HepG2 (cell line): Measurements from ENCODE around the gene ARHGAP19. TPM values are rescaled to one million over a fixed set of nuclear protein-coding genes. Genes with fewer than 3 reads are reported as not detected.
A peak's percentile ranks its signal among the peaks of the same experiment; 100 is the strongest.

ENCODE experiments used
- E2F2 ChIP-seq: sonication (generic); formaldehyde crosslinking; IDR thresholded peaks from 2 replicates; pipeline ENCODE4 v1.4.0; 2020; ENCODE audit warnings: missing genetic modification reagents, borderline replicate concordance
- EHMT2 ChIP-seq: fragments of 200-600 bp; sonication (generic); IDR thresholded peaks from 2 replicates; pipeline ENCODE4 v1.7.0; 2017; ENCODE audit warnings: antibody characterized with exemption, low read depth, low read length, borderline replicate concordance
- GABPB1 ChIP-seq: IDR thresholded peaks from 2 replicates; pipeline ENCODE4 v1.6.1; 2016; ENCODE audit warnings: mild to moderate bottlenecking, missing genetic modification reagents, moderate library complexity, missing compliant biosample characterization
- JUNB ChIP-seq: sonication (generic); formaldehyde crosslinking; IDR thresholded peaks from 2 replicates; pipeline ENCODE4 v1.8.0; 2022; ENCODE audit warnings: missing genetic modification reagents, mild to moderate bottlenecking, borderline replicate concordance
- NAIF1 ChIP-seq: sonication (generic); formaldehyde crosslinking; IDR thresholded peaks from 2 replicates; pipeline ENCODE4 v1.5.0; 2020; ENCODE audit warnings: mild to moderate bottlenecking, missing genetic modification reagents, borderline replicate concordance
- RAD21 ChIP-seq: fragments of 450-650 bp; formaldehyde crosslinking; IDR thresholded peaks from 2 replicates; pipeline ENCODE4 v1.5.0; 2020; ENCODE audit warnings: mild to moderate bottlenecking
- SATB2 ChIP-seq: sonication (generic); formaldehyde crosslinking; IDR thresholded peaks from 2 replicates; pipeline ENCODE4 v1.5.0; 2020; ENCODE audit warnings: missing genetic modification reagents
- TFDP2 ChIP-seq: sonication (generic); formaldehyde crosslinking; IDR thresholded peaks from 2 replicates; pipeline ENCODE4 v1.4.0; 2020; ENCODE audit warnings: missing genetic modification reagents
- TGIF2 ChIP-seq: IDR thresholded peaks from 2 replicates; pipeline ENCODE4 v1.6.1; 2016; ENCODE audit warnings: control low read depth, missing compliant biosample characterization
- XBP1 ChIP-seq: sonication (generic); formaldehyde crosslinking; IDR thresholded peaks from 2 replicates; pipeline ENCODE4 v1.5.0; 2020; ENCODE audit warnings: missing genetic modification reagents
- ZFP36L2 ChIP-seq: sonication (generic); formaldehyde crosslinking; IDR thresholded peaks from 2 replicates; pipeline ENCODE4 v1.4.0; 2020; ENCODE audit warnings: missing genetic modification reagents
- ZFX ChIP-seq: sonication (generic); formaldehyde crosslinking; IDR thresholded peaks from 2 replicates; pipeline ENCODE4 v1.4.0; 2020; ENCODE audit warnings: mild to moderate bottlenecking, low read depth, missing genetic modification reagents, moderate library complexity
- ZMAT5 ChIP-seq: sonication (generic); formaldehyde crosslinking; IDR thresholded peaks from 2 replicates; pipeline ENCODE4 v1.5.0; 2020; ENCODE audit warnings: mild to moderate bottlenecking, low read depth, missing genetic modification reagents, borderline replicate concordance
- ZMYM4 ChIP-seq: sonication (generic); formaldehyde crosslinking; IDR thresholded peaks from 2 replicates; pipeline ENCODE4 v1.8.1; 2023; ENCODE audit warnings: mild to moderate bottlenecking, missing genetic modification reagents
- ZNF354B ChIP-seq: sonication (generic); formaldehyde crosslinking; IDR thresholded peaks from 2 replicates; pipeline ENCODE4 v1.8.0; 2022; ENCODE audit warnings: mild to moderate bottlenecking, missing genetic modification reagents
- ZNF484 ChIP-seq: sonication (generic); formaldehyde crosslinking; IDR thresholded peaks from 2 replicates; pipeline ENCODE4 v1.5.1; 2020; ENCODE audit warnings: mild to moderate bottlenecking, low read depth, missing genetic modification reagents, borderline replicate concordance
- ZNF496 ChIP-seq: sonication (generic); formaldehyde crosslinking; IDR thresholded peaks from 2 replicates; pipeline ENCODE4 v1.8.1; 2023; ENCODE audit warnings: mild to moderate bottlenecking, moderate library complexity, missing genetic modification reagents; ENCODE audit not compliant: insufficient replicate concordance
- ZNF562 ChIP-seq: sonication (generic); formaldehyde crosslinking; IDR thresholded peaks from 2 replicates; pipeline ENCODE4 v1.8.0; 2022; ENCODE audit warnings: missing genetic modification reagents, borderline replicate concordance
- ZNF589 ChIP-seq: sonication (generic); formaldehyde crosslinking; conservative IDR thresholded peaks from 2 replicates; pipeline ENCODE4 v1.8.0; 2022; ENCODE audit warnings: mild to moderate bottlenecking, moderate library complexity, missing genetic modification reagents
- ZNF691 ChIP-seq: sonication (generic); formaldehyde crosslinking; IDR thresholded peaks from 2 replicates; pipeline ENCODE4 v1.4.0; 2020; ENCODE audit warnings: missing genetic modification reagents, low read depth, mild to moderate bottlenecking, borderline replicate concordance
- ZNF770 ChIP-seq: sonication (generic); formaldehyde crosslinking; IDR thresholded peaks from 2 replicates; pipeline ENCODE4 v1.5.0; 2020; ENCODE audit warnings: mild to moderate bottlenecking, missing genetic modification reagents
- ZSCAN5A ChIP-seq: sonication (generic); formaldehyde crosslinking; IDR thresholded peaks from 2 replicates; pipeline ENCODE4 v1.8.0; 2022; ENCODE audit warnings: mild to moderate bottlenecking, missing genetic modification reagents, borderline replicate concordance
- polyA plus RNA-seq, 8 experiments: library from polyadenylated mRNA; depleted of rRNA in 3 of 8; stranded (reverse) in 7 of 8; unstranded in 1 of 8; fragments of >200 nt; fragmentation: Illumina TruSeq in 4 of 8; extraction: Trizol in 4 of 8; gene quantifications; 2 replicates each; pipeline versions ENCODE4 v1.2.1 to v1.2.3, GENCODE V29; 2011 to 2016; ENCODE audit warnings: low read depth in 4 of 8, missing spikeins in 1 of 8, mixed read lengths in 1 of 8; ENCODE audit not compliant: insufficient read depth in 1 of 8
- total RNA-seq, 5 experiments: library from RNA; depleted of rRNA; stranded (reverse); fragments of >200 nt; fragmentation: Illumina TruSeq; extraction: Trizol; gene quantifications; 2 replicates each; pipeline ENCODE4 v1.2.3, GENCODE V29; 2016; ENCODE audit warnings: low read depth in 1 of 5

ARHGAP19 gene
- total and polyA plus RNA-seq, 2 of the 13 experiments (the other 11 are each of a cell fraction or from before 2014, with no cell fraction given): 7.6 to 10.0 TPM

- TF ChIP-seq ZNF691 (CRISPR knock-in tag) (no peak), E2F2 (no peak), ZNF589 (CRISPR knock-in tag) (no peak; the same call in 1 of the 2 replicates), ZFP36L2 (CRISPR knock-in tag) (no peak), JUNB (CRISPR knock-in tag) (no peak), ZNF354B (CRISPR knock-in tag) (no peak), ZNF496 (CRISPR knock-in tag) (no peak), ZNF562 (no peak), XBP1 (CRISPR knock-in tag) (no peak), GABPB1 (peak; percentile 61; the same call in 1 of the 2 replicates), ZNF770 (peak; percentile 59; the same call in 1 of the 2 replicates), ZMYM4 (CRISPR knock-in tag) (peak; percentile 61), RAD21 (peak; percentile 26), ZSCAN5A (CRISPR knock-in tag) (no peak), EHMT2 (no peak), SATB2 (CRISPR knock-in tag) (no peak), TGIF2 (CRISPR knock-in tag) (no peak), ZMAT5 (CRISPR knock-in tag) (no peak), ZFX (CRISPR knock-in tag) (peak; percentile 70), NAIF1 (CRISPR knock-in tag) (no peak), ZNF484 (CRISPR knock-in tag) (no peak), TFDP2 (peak; percentile 28; the same call in 1 of the 2 replicates)
Observed at GRCh38 chr10:97319671-97320479, 27.4 kb upstream of the ARHGAP19 start (continued).
